ENCODE measurements around the gene NOS1AP.

GRCh38 chr1:162145280-162145965 is 75.9 kb downstream of the NOS1AP start:
- TF ChIP-seq CTCF (IDR thresholded peaks at IDR 0.05; ENCODE audit: low read length) (no peak), EZH2 (optimal IDR thresholded peaks at IDR 0.05; ENCODE audit: low read depth, low read length) (no peak)
